HG03064 (cell line): ENCODE data around the gene KCNK13.
"Not testable (repeated sequence)": the region's sequence is repeated elsewhere in the genome, so short reads cannot be mapped to it uniquely, and the experiment has no call there.

Source experiments
- ATAC-seq: cut with Tn5 transposase; IDR thresholded peaks from one replicate; pipeline ENCODE4 v1.9.1; 2021; ENCODE audit warnings: low read depth; ENCODE audit not compliant: unreplicated experiment

The KCNK13 gene

DNA sequence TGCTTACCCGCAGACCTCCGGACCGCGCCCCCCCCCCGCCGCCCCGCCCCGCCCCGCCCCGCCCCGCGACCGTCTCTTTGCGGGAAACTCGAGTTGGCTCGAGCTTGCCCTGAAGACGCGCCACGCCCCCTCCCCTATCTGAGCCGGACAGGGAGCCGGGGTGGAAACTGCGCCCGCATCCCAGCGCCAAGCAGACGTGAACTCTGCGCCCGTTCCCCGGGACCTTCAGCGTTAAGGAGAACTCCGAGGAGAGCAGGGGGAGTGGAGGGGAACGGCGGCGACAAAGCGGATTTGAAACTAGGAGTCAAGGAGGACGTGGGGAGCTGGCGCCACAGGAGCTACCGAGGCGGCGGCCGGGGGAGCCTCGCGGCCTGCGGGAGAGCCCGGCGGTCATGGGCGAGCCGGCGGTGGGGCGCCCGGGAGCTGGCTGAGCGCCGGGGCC is at the start of gene KCNK13:
KCNK13 (plus strand) TSS at position 310 of the 442 bp plus-strand sequence. CDS start 212 bp downstream, outside the sequence.
- no peak for ATAC-seq

GRCh38 chr14:90017371-90017770 is 44.4 kb upstream of the KCNK13 start:
- no peak for ATAC-seq

DNA sequence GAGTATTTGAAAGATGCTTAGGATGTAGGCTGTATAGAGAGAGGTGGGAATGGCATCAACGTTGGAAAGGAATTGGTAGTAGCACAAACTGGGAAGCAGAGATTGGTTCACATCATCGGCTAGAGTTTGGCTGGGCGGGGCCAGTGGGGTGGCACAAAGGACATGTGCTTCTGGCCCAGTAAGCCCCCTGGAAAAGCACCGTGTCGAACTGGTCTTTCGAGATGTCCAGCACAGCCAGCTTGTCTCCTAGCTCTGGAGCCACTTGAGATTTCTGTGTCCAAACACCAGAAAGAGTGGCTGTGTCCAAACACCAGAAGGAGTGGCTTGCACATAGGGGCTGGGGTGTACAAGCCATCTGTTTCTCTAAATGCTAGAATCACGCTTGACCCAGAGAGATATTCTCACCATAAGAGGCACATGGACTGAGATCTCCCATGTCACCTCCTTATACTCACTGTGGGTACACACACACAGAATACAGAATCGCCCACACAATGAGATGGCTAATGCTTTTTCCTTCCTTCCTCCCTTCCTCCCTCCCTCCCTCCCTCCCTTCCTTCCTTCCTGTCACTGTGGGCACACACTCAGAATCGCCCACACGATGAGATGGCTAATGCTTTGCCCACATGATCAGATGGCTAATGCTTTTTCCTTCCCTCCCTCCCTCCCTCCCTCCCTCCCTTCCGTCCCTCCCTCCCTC is 41.8 kb upstream of the KCNK13 start:
- no peak for ATAC-seq

GRCh38 chr14:90023176-90023896 is 38.5 kb upstream of the KCNK13 start:
- no peak for ATAC-seq

GRCh38 chr14:90024910-90025309 is 36.9 kb upstream of the KCNK13 start:
- no peak for ATAC-seq

DNA sequence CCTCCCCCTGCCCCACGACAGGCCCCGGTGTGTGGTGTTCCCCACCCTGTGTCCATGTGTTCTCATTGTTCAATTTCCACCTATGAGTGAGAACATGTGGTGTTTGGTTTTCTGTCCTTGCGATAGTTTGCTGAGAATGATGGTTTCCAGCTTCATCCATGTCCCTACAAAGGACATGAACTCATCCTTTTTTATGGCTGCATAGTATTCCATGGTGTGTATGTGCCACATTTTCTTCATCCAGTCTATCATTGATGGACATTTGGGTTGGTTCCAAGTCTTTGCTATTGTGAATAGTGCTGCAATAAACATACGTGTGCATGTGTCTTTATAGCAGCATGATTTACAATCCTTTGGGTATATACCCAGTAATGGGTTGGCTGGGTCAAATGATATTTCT is 35.2 kb upstream of the KCNK13 start:
- not testable (repeated sequence) for ATAC-seq

- no peak for ATAC-seq
Measured at GRCh38 chr14:90027842-90028241, 34.0 kb upstream of the KCNK13 start.

GRCh38 chr14:90034156-90034555 is 27.6 kb upstream of the KCNK13 start:
- ATAC-seq = no peak

DNA sequence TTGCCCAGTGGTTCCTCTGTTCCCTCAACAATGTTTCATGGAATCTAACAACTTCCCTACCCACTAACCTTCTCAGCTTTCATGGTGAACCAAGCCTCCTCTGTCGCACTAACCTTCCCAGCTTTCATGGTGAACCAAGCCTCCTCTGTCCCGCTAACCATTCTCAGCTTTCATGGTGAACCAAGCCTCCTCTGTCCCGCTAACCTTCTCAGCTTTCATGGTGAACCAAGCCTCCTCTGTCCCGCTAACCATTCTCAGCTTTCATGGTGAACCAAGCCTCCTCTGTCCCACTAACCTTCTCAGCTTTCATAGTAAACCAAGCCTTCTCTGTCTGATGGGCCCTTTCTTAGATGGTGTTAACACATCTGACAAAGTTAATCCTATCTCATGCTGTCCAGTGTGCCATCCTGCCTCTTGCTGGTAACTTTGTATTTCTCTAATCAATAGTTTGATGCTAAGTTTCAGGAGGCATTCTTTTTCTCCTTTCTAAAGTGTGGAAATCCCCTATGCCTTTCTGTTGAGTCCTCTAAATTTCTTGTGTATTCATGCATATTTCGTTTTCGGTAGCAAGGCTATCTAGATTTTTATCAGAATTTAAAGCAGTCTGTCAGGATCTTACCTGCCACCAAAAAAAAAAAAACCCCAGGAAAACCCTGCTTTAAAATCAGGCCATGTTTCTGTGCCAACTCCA is 26.8 kb upstream of the KCNK13 start:
- ATAC-seq = no peak

GRCh38 chr14:90039253-90040010 is 22.4 kb upstream of the KCNK13 start:
- ATAC-seq = no peak

DNA sequence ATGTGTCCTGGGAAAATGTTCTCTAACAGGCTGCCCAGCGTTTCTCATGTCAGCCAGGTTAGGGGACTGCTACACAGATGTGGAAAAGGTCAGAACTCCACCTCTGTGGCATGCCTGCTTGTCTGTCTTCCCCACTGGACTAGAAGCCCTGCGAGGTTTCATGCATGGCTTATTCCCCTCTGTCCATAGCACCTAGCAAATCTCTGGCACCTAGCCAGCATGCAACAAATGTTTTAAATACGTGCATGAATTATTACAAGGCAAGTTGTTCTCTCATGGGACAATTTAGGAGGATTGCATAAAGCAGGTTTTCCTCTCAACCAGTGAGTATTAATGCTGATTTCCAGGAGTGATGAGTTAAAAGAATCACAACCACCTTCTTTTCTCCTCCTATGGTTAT is 21.4 kb upstream of the KCNK13 start:
- ATAC-seq = no peak

GRCh38 chr14:90042496-90043252 is 19.1 kb upstream of the KCNK13 start:
- no peak for ATAC-seq

DNA sequence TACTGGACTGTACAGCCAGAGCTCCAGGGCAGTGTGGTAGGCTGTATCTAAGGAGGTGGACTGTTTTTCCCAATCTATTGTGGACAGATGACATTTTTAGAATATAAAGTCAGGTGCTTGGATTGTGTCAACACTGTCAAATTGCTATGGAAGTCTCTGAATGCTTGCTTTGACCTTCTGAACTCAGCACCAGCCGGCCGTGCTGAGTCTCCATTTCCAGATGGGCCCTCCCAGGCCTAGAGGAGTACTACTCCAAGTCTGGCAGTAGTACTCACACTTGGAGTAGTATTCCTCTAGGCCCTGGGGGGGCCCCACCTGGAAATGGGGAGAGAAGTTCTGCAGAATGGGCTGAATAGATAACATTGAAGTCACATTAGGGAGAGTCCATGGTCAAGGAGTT is 16.2 kb upstream of the KCNK13 start:
- no peak for ATAC-seq

DNA sequence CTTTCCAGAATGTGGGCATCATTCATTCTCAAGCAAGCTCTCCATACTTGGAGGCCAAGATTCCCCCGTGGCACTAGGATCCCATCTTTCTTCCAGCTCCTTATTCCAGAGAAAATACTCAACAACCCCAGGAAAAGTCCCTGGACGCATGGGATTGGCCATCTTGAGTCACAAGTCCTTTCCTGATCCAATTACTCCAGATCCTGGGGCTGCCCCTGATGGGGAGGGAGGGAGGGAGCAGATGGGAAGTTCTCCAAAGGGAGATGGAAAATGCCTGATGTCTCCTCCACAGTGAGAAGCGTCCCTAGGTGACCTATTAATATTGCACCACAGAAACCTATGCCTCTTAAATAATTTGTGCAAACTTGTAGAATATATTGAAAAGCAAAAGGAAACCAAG is 12.4 kb upstream of the KCNK13 start:
- no peak for ATAC-seq

GRCh38 chr14:90050271-90050670 is 11.5 kb upstream of the KCNK13 start:
- no peak for ATAC-seq

DNA sequence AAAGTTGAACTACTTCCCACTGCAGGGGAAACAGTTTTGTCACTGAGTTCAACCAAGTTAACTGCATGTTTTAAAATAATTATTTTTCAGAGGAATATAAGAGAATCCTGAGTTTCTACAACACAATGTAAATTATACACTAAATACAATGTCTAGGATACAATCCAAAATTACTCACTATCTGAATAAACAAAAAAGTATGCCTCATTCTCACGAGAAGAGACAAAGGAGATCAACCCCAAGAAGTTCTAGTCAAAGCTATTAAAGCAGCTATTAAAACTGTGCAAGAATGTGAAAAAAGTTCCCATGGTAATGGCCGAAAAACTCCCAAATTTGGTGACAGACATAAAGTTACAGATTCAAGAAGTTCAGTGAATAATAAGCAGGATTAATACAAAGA is 8.8 kb upstream of the KCNK13 start:
- ATAC-seq = no peak

DNA sequence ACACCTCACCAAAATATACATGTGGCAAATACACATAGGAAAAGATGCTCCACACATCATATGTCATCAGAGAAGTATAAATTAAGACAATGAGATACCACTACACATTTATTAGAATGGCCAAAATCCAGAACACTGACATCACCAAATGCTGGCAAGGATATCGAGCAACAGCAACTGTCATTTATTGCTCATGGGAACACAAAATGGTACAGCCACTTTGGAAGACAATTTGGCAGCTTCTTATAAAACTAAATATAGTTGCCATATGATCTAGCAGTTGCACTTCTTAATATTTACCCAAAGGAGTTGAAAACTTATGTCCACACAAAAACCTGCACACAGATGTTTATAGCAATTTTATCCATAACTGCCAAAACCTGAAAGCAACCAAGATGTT is 7.0 kb upstream of the KCNK13 start:
- ATAC-seq = no peak

- no peak for ATAC-seq
Measured at GRCh38 chr14:90056826-90057225, 5.0 kb upstream of the KCNK13 start.

- no peak for ATAC-seq
Measured at GRCh38 chr14:90058876-90059458, 2.8 kb upstream of the KCNK13 start.
